GM10266 (cell line): Measurements from ENCODE around the gene PTGDR.

Experiments
- DNase-seq: peaks from one replicate; pipeline ENCODE4 v3.0.0; 2012; ENCODE audit errors: extremely low spot score
- TF ChIP-seq, protein P1 (sequence below): IDR thresholded peaks from 2 replicates; pipeline ENCODE4 v1.5.1; 2012; ENCODE audit warnings: mild to moderate bottlenecking, low read depth; ENCODE audit not compliant: control insufficient read depth, insufficient read depth; ENCODE audit errors: missing control alignments

PTGDR gene

DNA sequence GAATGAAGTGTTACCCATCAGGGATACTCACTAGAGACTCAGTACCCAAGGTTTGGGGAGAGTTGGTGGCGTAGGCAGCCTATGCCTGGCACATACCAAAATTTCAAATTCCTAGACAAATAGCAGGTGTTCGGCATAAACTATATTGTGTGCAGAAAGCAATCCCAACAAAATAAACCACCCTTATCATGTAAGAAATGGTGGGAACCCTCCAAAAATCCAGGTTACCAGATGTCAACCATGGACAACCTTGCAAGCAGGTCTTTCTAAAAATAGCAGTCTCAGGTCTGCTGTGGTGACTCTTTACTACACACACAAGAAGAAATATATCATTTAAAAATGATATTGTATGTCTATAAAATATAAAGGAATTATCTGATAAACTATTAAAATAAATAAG, 28.9 kb downstream of the PTGDR start:
- no peak for DNase-seq
- TF ChIP-seq, protein P1, sequence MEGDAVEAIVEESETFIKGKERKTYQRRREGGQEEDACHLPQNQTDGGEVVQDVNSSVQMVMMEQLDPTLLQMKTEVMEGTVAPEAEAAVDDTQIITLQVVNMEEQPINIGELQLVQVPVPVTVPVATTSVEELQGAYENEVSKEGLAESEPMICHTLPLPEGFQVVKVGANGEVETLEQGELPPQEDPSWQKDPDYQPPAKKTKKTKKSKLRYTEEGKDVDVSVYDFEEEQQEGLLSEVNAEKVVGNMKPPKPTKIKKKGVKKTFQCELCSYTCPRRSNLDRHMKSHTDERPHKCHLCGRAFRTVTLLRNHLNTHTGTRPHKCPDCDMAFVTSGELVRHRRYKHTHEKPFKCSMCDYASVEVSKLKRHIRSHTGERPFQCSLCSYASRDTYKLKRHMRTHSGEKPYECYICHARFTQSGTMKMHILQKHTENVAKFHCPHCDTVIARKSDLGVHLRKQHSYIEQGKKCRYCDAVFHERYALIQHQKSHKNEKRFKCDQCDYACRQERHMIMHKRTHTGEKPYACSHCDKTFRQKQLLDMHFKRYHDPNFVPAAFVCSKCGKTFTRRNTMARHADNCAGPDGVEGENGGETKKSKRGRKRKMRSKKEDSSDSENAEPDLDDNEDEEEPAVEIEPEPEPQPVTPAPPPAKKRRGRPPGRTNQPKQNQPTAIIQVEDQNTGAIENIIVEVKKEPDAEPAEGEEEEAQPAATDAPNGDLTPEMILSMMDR = no peak

DNA sequence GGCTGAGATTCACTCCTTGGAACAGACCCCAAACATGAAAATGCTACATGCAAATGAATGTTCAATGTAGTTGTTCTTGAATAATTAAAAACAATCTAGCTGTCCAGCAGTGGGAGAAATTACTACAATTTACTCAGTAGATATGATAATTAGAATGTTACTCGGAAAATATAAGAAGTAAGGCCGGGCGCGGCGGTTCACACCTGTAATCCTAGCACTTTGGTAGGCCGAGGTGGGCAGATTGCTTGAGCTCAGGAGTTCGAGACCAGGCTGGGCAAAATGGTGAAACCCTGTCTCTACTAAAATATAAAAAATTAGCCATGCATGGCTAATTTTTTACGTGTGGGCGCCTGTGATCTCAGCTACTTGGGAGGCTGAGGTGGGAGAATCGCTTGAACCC, 31.3 kb downstream of the PTGDR start:
- DNase-seq = no peak
- TF ChIP-seq, protein P1 = no peak

DNA sequence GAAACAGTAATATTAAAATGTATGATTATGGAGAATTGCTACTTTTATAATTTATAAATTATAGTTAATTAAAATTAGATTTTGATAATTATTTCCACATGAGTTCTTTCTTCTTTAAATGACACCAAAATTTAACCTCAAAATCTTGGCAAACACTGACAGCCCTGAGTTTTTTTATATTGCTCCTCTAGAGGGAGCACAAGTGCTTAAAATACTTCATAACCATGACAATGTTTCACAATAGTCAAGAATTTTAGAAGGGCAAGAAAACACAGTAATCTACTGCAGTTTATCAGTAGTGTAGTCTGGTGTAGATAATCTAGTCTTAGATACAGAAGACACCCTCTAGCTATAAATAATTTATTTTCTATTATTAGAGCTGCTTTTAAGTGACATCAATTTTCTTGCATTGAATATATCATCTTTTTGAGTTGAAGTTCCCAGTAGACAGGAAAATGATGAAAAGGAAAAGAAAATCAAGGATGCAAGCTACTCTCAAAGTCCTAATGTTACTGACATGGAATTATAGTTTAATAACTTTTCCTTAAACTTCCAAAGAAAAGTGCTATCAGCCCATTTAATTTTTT, 32.3 kb downstream of the PTGDR start:
- peak; percentile 59 for DNase-seq
- TF ChIP-seq, protein P1 = peak; percentile 74

DNA sequence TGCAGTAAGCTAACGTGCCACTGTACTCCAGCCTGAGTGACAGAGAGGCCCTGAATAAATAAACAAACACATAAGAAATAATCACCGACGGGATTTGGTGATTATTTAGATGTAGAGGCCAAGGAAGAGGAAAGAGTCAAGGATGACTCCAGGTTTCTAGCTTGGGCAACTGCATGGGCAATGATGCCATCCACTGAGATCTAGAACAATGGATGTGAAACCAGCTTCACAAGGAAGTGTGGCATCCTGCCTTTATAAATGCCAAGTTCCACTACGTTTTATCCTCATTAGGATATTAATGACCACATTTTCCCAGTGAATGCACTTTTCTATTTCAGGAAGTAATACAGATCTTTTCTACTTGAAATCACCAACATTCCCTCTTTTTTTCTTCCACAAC, 35.7 kb downstream of the PTGDR start:
- DNase-seq = no peak
- TF ChIP-seq, protein P1 = no peak

DNA sequence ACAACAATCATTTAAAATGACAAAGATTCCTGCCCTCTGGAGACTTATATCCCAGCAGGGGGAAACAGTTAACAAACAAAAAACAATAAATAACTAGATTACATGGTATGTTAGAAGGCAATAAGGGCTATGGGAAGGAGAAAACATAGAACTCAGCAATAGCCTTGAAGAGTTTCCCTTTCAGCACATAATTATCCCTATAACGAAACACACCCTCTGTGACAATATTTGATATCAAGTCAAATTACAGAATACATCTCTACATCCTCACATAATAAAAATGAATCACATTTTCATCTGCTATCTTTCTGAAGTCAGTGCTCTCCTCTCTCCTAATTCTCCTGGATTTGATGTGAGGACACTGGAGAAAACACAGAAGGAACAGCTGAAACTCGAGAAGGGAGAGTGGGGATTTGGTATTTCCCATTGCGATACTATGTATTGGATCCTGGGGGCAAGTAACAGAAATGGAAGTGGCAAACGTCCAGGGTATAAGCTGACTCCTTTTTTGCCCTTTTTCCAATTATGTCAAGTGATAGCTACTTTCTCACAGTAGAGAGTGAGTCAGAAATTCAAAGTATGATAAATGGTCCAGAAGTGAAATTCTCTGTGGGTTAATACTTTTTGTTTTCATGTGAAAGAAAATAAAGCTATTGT, 36.9 kb downstream of the PTGDR start:
- TF ChIP-seq, protein P1 = no peak
- no peak for DNase-seq

- TF ChIP-seq, protein P1 = no peak
- no peak for DNase-seq
These were observed 37.5 kb downstream of the PTGDR start for GRCh38 chr14:52305014-52305413.

- no peak for DNase-seq
- TF ChIP-seq, protein P1 = no peak
These were observed 39.9 kb downstream of the PTGDR start for GRCh38 chr14:52307376-52307775.
